ENCODE results near the gene PIGC.
"Not testable (repeated sequence)": the region's sequence is repeated elsewhere in the genome, so short reads cannot be mapped to it uniquely, and the experiment has no call there.

PIGC gene

GRCh38 chr1:172455451-172455850, 11.6 kb upstream of the PIGC start:
- no peak for DNase-seq (ENCODE audit: low spot score)
- Mint-ChIP-seq H3K9me3 (no peaks in the 10 kb centered on the region), H3K36me3 (ENCODE audit: low read depth) (no peaks in the 10 kb centered on the region), H3K27ac (no peak overlapping the region), H3K27me3 (ENCODE audit: low read depth) (peaks cover 13% of the 10 kb centered on the region), H3K4me3 (no peak overlapping the region), H3K4me1 (ENCODE audit: low read depth) (peaks cover 15% of the 10 kb centered on the region)

DNA sequence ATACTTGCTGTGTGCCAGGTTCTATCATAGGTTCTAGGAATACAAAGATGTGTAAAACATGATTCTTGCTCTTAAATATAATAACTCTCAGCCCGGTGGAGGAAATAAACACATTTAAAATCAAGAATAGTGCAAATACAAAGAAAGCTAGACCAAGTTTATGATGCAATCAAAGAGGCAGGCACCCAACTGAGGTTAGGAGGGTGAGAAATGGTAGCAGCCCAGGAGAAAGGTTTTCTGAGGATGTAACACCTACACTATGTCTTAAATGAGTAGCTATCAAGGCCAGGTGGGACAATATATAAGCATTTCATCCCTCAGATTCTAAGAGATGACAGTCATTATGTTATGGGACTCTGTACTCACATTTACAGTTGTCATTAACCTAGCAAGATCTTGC, 9.7 kb upstream of the PIGC start:
- H3K27me3 Mint-ChIP-seq (ENCODE audit: low read depth) = peaks cover 5% of the 10 kb centered on the region
- no peaks in the 10 kb centered on the region for H3K9me3 Mint-ChIP-seq
- no peak for DNase-seq (ENCODE audit: low spot score)
- H3K4me3 Mint-ChIP-seq = no peak overlapping the region
- peaks cover 26% of the 10 kb centered on the region for H3K4me1 Mint-ChIP-seq (ENCODE audit: low read depth)
- H3K27ac Mint-ChIP-seq = no peak overlapping the region
- no peaks in the 10 kb centered on the region for H3K36me3 Mint-ChIP-seq (ENCODE audit: low read depth)

DNA sequence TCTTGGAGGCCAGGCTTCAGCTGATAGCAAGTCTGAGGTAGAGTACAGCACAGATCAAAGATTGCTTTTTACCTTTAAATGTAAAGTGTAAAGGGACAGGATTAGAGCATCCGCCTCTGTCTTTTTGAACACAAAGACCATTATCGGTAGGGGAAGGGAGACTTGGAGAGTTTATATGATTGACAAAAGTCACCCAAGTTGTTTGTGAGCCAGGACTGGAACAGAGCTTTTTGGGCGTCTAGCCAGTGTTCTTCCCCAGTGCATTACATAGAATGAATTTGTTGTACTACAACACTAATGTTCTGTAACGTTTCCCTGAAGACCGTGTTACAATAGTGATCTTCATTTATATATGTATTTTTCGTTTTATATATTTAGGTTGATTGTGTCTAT, 9.3 kb upstream of the PIGC start:
- no peak for DNase-seq (ENCODE audit: low spot score)
- Mint-ChIP-seq H3K27me3 (ENCODE audit: low read depth) (peaks cover 5% of the 10 kb centered on the region), H3K27ac (no peak overlapping the region), H3K4me3 (no peak overlapping the region), H3K4me1 (ENCODE audit: low read depth) (peaks cover 26% of the 10 kb centered on the region), H3K36me3 (ENCODE audit: low read depth) (no peaks in the 10 kb centered on the region), H3K9me3 (no peaks in the 10 kb centered on the region)

DNA sequence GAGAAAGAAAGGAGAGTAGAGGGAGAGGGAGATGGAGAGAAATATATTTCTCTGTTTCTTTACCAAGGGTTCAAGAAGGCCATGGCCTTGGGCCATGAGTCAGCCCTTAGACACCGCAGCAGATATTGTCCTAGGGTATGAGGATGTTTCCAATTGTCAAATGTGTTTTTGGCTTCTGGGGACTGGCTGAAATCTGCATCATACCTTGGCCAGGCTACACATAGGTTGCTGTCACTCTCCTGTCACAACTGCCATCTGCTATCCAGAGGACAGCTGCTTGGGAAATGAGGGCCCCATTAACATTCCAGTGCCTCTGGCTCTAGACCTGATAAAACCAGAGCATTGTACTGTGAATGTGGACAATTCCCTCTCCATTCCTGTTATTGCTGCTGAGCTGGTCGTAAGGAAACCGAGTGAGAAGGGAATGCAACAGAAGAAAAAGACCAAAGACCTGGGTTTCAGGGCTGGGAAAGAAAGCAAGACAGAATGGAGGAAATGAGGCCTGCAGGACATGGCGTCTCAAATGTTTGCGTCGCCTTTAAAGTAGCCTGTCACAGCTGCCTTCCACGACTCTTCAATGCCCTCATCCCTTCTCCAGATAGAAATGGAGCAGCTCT, 8.8 kb upstream of the PIGC start:
- Mint-ChIP-seq H3K9me3 (no peaks in the 10 kb centered on the region), H3K27ac (no peak overlapping the region), H3K4me3 (no peak overlapping the region), H3K36me3 (ENCODE audit: low read depth) (no peaks in the 10 kb centered on the region), H3K27me3 (ENCODE audit: low read depth) (peaks cover under 1% of the 10 kb centered on the region), H3K4me1 (ENCODE audit: low read depth) (peaks cover 26% of the 10 kb centered on the region)
- no peak for DNase-seq (ENCODE audit: low spot score)

DNA sequence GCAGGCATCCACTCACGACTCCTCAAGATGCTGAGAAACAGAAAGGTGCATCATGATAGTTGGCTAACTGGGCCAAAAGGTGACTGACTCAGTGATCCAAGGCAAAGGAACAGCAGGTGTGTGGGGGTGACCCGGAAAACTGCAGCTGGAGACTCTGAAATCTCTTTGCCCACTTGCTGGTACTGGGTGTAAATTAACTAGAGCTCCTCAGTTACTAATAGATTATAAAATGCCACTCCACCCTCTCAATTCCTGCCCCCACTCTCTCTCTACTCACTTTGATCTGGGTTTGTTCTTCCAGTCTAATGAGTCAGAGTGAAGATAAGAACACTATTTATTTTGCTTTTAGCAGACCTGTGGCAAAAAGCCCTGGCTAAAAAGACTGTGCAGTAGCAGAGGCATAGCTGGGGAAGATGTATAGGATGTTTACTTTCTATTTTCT, 7.2 kb upstream of the PIGC start:
- DNase-seq (ENCODE audit: low spot score) = peak; percentile 46

DNA sequence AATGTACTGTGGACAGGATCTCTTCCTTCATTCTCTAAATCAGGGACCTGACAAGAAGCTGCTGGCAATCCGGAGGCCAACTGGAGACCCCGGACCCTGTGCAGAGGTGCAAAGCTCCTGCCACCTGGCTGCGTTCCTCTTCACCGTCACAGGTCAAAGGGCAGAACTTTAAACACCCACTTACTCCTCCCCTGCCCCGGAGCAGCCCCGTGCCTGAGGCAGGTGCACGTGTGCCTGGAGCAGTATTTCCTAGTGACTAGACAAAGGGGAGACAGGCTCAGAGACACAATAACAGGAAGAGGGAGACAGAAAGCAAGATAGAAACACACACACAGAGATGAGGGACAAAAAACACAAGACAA, 6.6 kb upstream of the PIGC start:
- peaks cover 26% of the 10 kb centered on the region for H3K4me1 Mint-ChIP-seq (ENCODE audit: low read depth)
- peak overlapping the region; percentile 89 for H3K27ac Mint-ChIP-seq
- no peak for DNase-seq (ENCODE audit: low spot score)
- H3K4me3 Mint-ChIP-seq = peak overlapping the region; percentile 57
- no peaks in the 10 kb centered on the region for H3K36me3 Mint-ChIP-seq (ENCODE audit: low read depth)
- no peaks in the 10 kb centered on the region for H3K9me3 Mint-ChIP-seq
- no peaks in the 10 kb centered on the region for H3K27me3 Mint-ChIP-seq (ENCODE audit: low read depth)

More for the DNA sequence above, 7.2 kb upstream of the PIGC start:
- Mint-ChIP-seq H3K36me3 (ENCODE audit: low read depth) (no peaks in the 10 kb centered on the region), H3K9me3 (no peaks in the 10 kb centered on the region), H3K27ac (peak overlapping the region; percentile 89), H3K4me1 (ENCODE audit: low read depth) (peaks cover 26% of the 10 kb centered on the region), H3K4me3 (peak overlapping the region; percentile 57), H3K27me3 (ENCODE audit: low read depth) (no peaks in the 10 kb centered on the region)

GRCh38 chr1:172449585-172450523, 6.0 kb upstream of the PIGC start:
- Mint-ChIP-seq H3K9me3 (no peaks in the 10 kb centered on the region), H3K36me3 (ENCODE audit: low read depth) (no peaks in the 10 kb centered on the region), H3K4me1 (ENCODE audit: low read depth) (peaks cover 26% of the 10 kb centered on the region), H3K27ac (peak overlapping the region; percentile 89), H3K27me3 (ENCODE audit: low read depth) (no peaks in the 10 kb centered on the region), H3K4me3 (peak overlapping the region; percentile 57)
- peak; percentile 40 for DNase-seq (ENCODE audit: low spot score)

GRCh38 chr1:172448995-172449584, 5.2 kb upstream of the PIGC start:
- Mint-ChIP-seq H3K9me3 (no peaks in the 10 kb centered on the region), H3K4me1 (ENCODE audit: low read depth) (peaks cover 26% of the 10 kb centered on the region), H3K36me3 (ENCODE audit: low read depth) (no peaks in the 10 kb centered on the region), H3K27me3 (ENCODE audit: low read depth) (no peaks in the 10 kb centered on the region), H3K27ac (peak overlapping the region; percentile 43), H3K4me3 (no peak overlapping the region)
- DNase-seq (ENCODE audit: low spot score) = peak; percentile 13

- Mint-ChIP-seq H3K27ac (no peak overlapping the region), H3K4me1 (ENCODE audit: low read depth) (peaks cover 29% of the 10 kb centered on the region), H3K36me3 (ENCODE audit: low read depth) (peaks cover under 1% of the 10 kb centered on the region), H3K9me3 (no peaks in the 10 kb centered on the region), H3K4me3 (no peak overlapping the region), H3K27me3 (ENCODE audit: low read depth) (no peaks in the 10 kb centered on the region)
- DNase-seq (ENCODE audit: low spot score) = no peak
Measured at GRCh38 chr1:172447641-172448040, 3.8 kb upstream of the PIGC start.

DNA sequence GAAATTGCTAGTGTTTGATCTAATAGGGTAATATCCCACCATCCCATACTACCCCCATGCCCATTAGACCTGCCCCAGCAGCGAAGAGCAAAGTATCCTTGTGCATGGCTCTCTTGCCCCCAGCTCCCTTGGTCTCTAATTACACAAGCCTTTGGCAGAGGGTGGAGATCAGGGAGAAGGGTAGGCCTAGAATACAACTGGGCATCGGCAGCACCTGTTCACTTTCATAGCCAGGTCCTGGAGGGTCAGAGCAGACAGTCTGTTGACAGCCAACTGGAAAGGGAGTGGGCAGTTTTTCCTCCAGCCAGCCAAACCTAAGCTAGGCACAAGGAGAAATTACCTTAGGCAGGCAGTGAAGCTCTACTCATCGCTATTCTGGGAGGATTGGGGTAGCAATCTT, 2.7 kb upstream of the PIGC start:
- peaks cover 11% of the 10 kb centered on the region for H3K36me3 Mint-ChIP-seq (ENCODE audit: low read depth)
- DNase-seq (ENCODE audit: low spot score) = no peak
- H3K27me3 Mint-ChIP-seq (ENCODE audit: low read depth) = no peaks in the 10 kb centered on the region
- H3K4me1 Mint-ChIP-seq (ENCODE audit: low read depth) = peaks cover 36% of the 10 kb centered on the region
- H3K27ac Mint-ChIP-seq = no peak overlapping the region
- H3K4me3 Mint-ChIP-seq = no peak overlapping the region
- H3K9me3 Mint-ChIP-seq = no peaks in the 10 kb centered on the region

GRCh38 chr1:172442843-172443565, 865 bp downstream of the PIGC start:
- H3K4me3 Mint-ChIP-seq = peak overlapping the region; percentile 93
- peaks cover 25% of the 10 kb centered on the region for H3K36me3 Mint-ChIP-seq (ENCODE audit: low read depth)
- peaks cover 26% of the 10 kb centered on the region for H3K4me1 Mint-ChIP-seq (ENCODE audit: low read depth)
- no peak for DNase-seq (ENCODE audit: low spot score)
- no peaks in the 10 kb centered on the region for H3K27me3 Mint-ChIP-seq (ENCODE audit: low read depth)
- H3K27ac Mint-ChIP-seq = peak overlapping the region; percentile 90
- no peaks in the 10 kb centered on the region for H3K9me3 Mint-ChIP-seq

GRCh38 chr1:172442404-172442803, 1.5 kb downstream of the PIGC start:
- H3K27ac Mint-ChIP-seq = no peak overlapping the region
- peaks cover 26% of the 10 kb centered on the region for H3K4me1 Mint-ChIP-seq (ENCODE audit: low read depth)
- H3K9me3 Mint-ChIP-seq = no peaks in the 10 kb centered on the region
- no peaks in the 10 kb centered on the region for H3K27me3 Mint-ChIP-seq (ENCODE audit: low read depth)
- peaks cover 27% of the 10 kb centered on the region for H3K36me3 Mint-ChIP-seq (ENCODE audit: low read depth)
- H3K4me3 Mint-ChIP-seq = peak overlapping the region; percentile 93
- DNase-seq (ENCODE audit: low spot score) = no peak

DNA sequence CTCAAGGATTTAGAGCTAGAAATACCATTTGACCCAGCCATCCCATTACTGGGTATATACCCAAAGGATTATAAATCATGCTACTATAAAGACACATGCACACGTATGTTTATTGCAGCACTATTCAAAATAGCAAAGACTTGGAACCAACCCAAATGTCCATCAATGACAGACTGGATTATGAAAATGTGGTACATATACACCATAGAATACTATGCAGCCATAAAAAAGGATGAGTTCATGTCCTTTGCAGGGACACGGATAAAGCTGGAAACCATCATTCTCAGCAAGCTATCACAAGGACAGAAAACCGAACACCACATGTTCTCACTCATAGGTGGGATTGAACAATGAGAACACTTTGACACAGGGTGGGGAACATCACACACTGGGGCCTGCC, 6.7 kb downstream of the PIGC start:
- H3K36me3 Mint-ChIP-seq (ENCODE audit: low read depth) = peaks cover 32% of the 10 kb centered on the region

More for the DNA sequence above, 6.7 kb downstream of the PIGC start:
- H3K4me1 Mint-ChIP-seq (ENCODE audit: low read depth) = peaks cover 24% of the 10 kb centered on the region
- not testable (repeated sequence) for DNase-seq (ENCODE audit: low spot score); H3K27ac Mint-ChIP-seq; H3K4me3 Mint-ChIP-seq; H3K27me3 Mint-ChIP-seq (ENCODE audit: low read depth); H3K9me3 Mint-ChIP-seq
